ENCODE measurements around the gene ZDHHC14.

DNA sequence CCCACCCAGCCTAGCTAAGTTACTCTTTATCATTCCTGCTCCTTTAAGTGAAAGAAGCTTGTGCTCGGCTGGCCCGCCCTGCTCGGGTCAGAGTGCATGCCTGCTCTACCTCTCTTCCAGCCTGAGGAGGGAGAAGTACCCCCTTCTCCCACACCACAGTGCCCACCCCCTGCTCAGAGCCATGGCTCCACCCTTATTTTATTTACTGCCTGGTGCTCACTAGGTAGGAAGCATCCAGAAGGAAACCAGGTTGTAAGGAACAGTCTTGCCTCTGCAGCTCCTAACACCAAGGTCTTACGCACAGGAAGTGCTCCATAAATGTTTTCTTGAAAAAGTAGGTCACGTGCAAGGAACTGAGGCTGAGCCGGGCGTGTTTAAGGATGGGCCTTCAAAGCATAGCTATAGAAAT lies 336.4 kb downstream of the ZDHHC14 start:
- TF ChIP-seq, protein P1, sequence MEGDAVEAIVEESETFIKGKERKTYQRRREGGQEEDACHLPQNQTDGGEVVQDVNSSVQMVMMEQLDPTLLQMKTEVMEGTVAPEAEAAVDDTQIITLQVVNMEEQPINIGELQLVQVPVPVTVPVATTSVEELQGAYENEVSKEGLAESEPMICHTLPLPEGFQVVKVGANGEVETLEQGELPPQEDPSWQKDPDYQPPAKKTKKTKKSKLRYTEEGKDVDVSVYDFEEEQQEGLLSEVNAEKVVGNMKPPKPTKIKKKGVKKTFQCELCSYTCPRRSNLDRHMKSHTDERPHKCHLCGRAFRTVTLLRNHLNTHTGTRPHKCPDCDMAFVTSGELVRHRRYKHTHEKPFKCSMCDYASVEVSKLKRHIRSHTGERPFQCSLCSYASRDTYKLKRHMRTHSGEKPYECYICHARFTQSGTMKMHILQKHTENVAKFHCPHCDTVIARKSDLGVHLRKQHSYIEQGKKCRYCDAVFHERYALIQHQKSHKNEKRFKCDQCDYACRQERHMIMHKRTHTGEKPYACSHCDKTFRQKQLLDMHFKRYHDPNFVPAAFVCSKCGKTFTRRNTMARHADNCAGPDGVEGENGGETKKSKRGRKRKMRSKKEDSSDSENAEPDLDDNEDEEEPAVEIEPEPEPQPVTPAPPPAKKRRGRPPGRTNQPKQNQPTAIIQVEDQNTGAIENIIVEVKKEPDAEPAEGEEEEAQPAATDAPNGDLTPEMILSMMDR (IDR thresholded peaks at IDR 0.05; ENCODE audit: low read depth, low read length) = no peak
- TF ChIP-seq POLR2A (IDR thresholded peaks at IDR 0.05; ENCODE audit: extremely low read depth, insufficient read length) = no peak

Measured in NB4 (cell line).